Gastroesophageal sphincter (tissue), 3 donors: ENCODE data around the gene GPR141.

ENCODE experiments used
- EP300 ChIP-seq: sonication (generic); formaldehyde crosslinking; IDR thresholded peaks from one replicate; pipeline ENCODE4 v1.6.1; 2017; ENCODE audit warnings: antibody characterized with exemption, mild to moderate bottlenecking
- POLR2A ChIP-seq, 2 donors: fragments of 450-650 bp; IDR thresholded peaks; one replicate each; pipeline ENCODE4 v1.6.1; 2017; ENCODE audit warnings: antibody characterized with exemption in 2 of 2, mild to moderate bottlenecking in 2 of 2, moderate library complexity in 1 of 2
- POLR2AphosphoS5 ChIP-seq: sonication (generic); formaldehyde crosslinking; IDR thresholded peaks from one replicate; pipeline ENCODE4 v1.6.1; 2017; ENCODE audit warnings: antibody characterized with exemption
- TF ChIP-seq, protein P1 (sequence below), 4 experiments: fragments of 200-600 bp in 2 of 4; fragments of 450-650 bp in 2 of 4; sonication (generic) in 1 of 4; IDR thresholded peaks; one replicate each; pipeline ENCODE4 v1.5.1; 2017 to 2019; ENCODE audit warnings: antibody characterized with exemption in 4 of 4, mild to moderate bottlenecking in 2 of 4, moderate library complexity in 2 of 4

GRCh38 chr7:37751096-37751495, 67.5 kb downstream of the GPR141 start:
- TF ChIP-seq, protein P1, sequence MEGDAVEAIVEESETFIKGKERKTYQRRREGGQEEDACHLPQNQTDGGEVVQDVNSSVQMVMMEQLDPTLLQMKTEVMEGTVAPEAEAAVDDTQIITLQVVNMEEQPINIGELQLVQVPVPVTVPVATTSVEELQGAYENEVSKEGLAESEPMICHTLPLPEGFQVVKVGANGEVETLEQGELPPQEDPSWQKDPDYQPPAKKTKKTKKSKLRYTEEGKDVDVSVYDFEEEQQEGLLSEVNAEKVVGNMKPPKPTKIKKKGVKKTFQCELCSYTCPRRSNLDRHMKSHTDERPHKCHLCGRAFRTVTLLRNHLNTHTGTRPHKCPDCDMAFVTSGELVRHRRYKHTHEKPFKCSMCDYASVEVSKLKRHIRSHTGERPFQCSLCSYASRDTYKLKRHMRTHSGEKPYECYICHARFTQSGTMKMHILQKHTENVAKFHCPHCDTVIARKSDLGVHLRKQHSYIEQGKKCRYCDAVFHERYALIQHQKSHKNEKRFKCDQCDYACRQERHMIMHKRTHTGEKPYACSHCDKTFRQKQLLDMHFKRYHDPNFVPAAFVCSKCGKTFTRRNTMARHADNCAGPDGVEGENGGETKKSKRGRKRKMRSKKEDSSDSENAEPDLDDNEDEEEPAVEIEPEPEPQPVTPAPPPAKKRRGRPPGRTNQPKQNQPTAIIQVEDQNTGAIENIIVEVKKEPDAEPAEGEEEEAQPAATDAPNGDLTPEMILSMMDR (IDR thresholded peaks at IDR 0.05), result no peak
- TF ChIP-seq POLR2A (IDR thresholded peaks at IDR 0.05) (no peak), POLR2AphosphoS5 (no peak), EP300 (no peak)
